ENCODE data around the gene MLN. TPM values are rescaled to one million over a fixed set of nuclear protein-coding genes. Genes with fewer than 3 reads are reported as not detected.
"Not testable (repeated sequence)": the region's sequence is repeated elsewhere in the genome, so short reads cannot be mapped to it uniquely, and the experiment has no call there.

MLN gene
- polyA plus RNA-seq, 4 donors: 1.3 to 2.4 (median 1.5) TPM

DNA sequence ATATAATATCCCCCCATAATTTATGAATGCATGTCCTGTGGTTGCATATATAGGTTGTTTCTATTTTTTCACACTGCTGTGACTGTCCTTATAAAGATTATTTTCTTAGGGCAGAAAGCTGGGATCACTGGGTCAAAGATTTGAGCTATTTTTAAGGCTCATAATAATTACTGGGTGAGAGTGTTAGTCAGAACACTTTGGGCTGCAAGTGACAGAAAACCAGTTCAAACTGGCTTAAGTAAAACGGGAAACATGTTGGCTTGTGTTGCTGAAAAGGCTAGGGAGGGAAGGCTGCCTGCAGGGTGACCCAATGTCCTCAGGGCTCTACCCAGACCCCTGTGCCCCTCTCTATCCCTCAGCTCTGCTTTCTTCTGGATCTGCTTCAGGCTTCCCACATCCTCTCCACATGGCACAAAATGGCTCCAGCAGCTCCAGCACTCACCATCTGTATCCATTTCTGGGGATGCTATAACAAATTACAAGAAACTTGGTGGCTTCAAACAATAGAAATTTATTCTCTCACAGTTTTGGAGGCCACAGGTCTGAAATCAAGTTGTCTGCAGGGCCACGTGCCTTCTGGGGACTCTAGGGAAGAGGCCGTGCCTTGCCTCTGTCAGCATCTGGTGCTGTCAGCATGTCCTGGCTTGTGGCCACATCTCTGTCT, 33.1 kb upstream of the MLN start:
- no peak for DNase-seq (ENCODE audit: low read depth in 4 of 4, low spot score in 2 of 4)

DNA sequence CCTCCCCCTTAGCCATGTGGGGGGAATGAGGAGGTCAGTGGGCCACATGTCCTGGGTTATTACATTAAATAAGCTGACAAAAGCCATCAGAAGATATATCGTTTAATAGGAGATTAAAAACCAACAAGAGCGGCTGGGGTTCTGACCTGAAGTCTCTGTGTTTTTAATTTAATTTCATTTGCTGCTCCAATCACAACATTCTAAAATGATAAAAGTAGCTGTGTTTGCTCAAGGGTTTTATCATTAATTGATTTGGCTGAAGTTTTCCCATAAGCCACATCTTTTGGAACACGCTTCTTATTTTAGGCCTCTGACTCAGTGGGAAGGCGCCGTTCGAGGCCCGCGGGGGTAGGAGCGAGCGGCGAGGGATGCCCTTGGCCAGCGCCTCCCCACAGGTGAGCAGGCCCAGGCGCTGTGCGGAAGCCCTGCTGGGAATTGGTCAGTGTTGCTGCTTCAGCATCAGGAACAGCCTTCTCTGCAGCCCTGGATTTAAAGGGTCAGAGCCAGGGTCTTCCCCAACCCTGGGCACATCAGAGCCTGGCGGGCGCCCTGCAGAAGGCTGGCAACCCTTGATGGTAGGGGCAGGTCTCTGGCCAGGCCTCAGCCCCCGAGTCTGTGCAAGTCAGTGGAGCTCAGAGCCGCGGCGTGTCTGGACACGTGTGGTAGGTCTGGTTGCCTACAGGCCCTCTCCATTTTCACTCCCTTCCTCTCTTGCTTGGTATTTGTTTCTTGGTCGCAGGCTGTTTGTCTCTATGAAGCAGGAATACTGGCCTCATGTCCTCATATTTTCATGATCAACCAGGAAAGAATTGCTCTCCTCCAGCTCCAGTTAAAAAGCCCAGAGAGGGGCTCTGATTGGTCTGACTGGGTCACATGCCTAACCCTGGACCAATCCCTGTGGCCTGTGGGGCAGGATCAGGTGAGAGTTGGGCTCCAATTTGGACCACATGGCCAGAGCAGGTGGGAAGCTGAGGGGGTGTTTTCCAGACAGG, 30.9 kb upstream of the MLN start:
- no peak for DNase-seq (ENCODE audit: low read depth in 4 of 4, low spot score in 2 of 4)

GRCh38 chr6:33833599-33833998, 29.8 kb upstream of the MLN start:
- DNase-seq (ENCODE audit: low read depth in 4 of 4, low spot score in 2 of 4): no peak

GRCh38 chr6:33832831-33833230, 29.0 kb upstream of the MLN start:
- not testable (repeated sequence) for DNase-seq (ENCODE audit: low read depth in 4 of 4, low spot score in 2 of 4)

DNA sequence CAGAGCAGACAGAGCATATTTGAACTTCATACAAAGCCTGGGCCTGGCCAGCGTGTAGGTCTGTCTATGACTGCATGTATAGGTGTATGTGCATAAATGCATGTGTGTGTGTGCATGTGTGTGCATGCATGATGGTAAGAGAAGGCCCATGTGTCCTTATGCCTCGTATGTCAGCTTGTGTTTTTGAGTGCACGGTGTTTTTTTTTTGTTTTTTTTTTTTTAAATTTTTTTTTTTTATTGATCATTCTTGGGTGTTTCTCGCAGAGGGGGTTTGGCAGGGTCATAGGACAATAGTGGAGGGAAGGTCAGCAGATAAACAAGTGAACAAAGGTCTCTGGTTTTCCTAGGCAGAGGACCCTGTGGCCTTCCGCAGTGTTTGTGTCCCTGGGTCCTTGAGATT, 27.9 kb upstream of the MLN start:
- not testable (repeated sequence) for DNase-seq (ENCODE audit: low read depth in 4 of 4, low spot score in 2 of 4)

GRCh38 chr6:33830635-33831240, 26.9 kb upstream of the MLN start:
- no peak for DNase-seq (ENCODE audit: low read depth in 4 of 4, low spot score in 2 of 4)

GRCh38 chr6:33828764-33829731, 25.2 kb upstream of the MLN start:
- DNase-seq (ENCODE audit: low read depth in 4 of 4, low spot score in 2 of 4): no peak

DNA sequence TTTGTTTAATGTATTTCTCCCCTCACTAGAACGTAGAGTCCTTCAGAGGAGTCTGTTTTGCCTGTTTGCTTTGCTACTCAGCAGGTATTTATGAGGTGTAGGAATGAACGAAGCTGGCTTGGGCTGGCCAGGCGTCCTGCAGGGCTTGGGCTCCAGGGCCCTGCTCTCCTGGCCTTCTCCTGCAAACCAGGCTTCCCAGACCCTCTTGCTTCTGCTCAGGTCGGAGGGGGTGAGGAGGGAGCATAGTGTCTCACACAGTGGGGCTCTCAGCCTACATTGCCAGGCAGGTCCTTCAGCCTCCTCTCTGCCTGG, 24.6 kb upstream of the MLN start:
- DNase-seq (ENCODE audit: low read depth in 4 of 4, low spot score in 2 of 4): no peak

DNA sequence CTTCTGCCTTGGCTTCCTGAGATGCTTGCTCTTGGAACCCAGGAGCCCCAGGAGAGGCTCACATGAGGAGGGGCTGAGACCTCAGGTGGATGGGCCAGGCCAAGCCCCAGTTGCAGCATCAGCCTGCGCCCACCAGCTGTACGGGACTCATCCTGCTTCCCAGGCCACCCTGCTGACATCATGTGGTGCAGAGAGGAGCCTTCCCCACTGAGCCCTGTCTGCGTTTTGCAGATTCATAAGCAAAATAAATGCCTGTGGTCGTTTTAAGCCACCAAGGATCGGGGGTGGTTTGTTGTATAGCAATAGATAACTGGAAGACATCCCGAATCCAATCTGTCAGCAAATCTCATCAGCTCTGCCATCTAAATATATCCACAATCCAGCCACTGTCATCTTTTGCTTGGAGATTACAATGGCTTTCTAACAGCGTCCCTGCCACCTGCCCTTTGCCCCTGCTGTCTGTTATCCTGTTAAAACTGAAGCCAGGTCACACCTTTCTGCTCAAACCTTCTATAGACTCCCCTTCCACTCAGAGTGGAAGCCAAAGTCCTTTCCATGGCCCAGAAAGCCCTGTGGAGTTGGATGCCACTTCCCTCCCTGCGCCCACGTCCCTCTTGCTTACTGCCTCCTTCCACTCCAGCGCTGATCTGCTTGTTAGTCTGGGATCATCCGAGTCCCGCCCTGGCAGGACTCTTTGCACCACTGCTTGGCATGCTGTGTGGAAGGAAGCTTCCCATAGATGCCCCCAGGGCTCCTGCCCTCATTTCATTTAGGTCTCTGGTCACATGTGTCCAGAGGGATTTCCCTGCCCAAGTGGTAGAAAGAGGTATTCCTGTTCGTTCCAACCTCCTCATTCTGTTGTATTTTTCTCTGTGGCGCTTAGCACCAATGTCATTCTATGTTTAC, 24.0 kb upstream of the MLN start:
- DNase-seq (ENCODE audit: low read depth in 4 of 4, low spot score in 2 of 4): no peak

DNA sequence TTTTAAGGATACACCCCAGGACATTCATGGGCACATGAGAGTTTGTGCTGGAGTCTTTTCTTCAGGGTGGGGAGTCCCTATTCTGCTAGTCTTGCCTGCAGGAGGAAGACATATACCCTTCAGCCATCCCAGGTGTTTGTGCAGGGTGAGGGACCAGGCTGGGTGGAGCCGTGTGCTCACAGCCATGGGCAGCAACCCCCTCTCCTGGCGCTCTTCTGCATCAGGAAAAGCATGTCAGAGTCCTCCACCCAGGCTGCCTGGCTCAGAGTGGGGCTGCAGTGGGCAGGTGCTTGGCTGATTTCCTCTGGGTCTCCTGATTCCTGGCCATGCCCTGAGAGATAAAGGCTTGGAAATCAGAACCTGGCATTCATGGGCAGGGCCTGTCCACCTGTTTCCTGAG, 22.7 kb upstream of the MLN start:
- DNase-seq (ENCODE audit: low read depth in 4 of 4, low spot score in 2 of 4): no peak

DNA sequence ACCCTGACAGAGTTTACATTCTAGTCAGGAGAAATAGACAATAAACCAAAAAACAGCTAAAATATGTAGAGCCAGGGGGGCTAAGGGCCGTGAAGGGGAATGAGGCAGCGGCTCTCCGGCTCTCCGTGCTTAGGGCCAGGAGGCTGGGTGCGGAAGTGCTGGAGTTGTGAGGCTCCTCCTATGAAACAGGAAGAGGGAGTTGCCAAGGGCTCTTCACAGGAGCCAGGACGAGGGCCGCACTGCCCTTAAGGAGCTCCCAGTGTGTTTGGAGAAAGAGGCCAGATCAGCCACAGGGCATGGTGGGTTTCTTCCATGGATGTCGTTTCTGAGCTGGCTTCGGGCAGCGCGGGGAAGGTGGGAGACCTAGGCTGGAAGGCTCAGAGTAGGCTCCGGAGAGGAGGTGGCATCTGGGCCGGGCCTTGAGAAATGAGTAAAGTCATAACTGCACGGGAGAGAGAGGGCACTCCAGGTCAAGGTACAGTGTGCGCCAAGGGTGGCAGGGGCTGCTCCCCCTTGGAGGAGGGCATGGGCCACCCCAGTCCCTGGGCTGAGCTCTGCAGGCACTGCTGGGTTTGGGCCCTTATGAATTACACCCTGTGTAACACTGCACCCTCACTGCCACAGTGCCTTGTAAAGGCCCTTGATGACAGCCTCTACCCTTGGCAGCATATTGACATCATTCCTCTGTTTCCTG, 20.8 kb upstream of the MLN start:
- no peak for DNase-seq (ENCODE audit: low read depth in 4 of 4, low spot score in 2 of 4)

GRCh38 chr6:33823806-33824205, 20.0 kb upstream of the MLN start:
- no peak for DNase-seq (ENCODE audit: low read depth in 4 of 4, low spot score in 2 of 4)

DNA sequence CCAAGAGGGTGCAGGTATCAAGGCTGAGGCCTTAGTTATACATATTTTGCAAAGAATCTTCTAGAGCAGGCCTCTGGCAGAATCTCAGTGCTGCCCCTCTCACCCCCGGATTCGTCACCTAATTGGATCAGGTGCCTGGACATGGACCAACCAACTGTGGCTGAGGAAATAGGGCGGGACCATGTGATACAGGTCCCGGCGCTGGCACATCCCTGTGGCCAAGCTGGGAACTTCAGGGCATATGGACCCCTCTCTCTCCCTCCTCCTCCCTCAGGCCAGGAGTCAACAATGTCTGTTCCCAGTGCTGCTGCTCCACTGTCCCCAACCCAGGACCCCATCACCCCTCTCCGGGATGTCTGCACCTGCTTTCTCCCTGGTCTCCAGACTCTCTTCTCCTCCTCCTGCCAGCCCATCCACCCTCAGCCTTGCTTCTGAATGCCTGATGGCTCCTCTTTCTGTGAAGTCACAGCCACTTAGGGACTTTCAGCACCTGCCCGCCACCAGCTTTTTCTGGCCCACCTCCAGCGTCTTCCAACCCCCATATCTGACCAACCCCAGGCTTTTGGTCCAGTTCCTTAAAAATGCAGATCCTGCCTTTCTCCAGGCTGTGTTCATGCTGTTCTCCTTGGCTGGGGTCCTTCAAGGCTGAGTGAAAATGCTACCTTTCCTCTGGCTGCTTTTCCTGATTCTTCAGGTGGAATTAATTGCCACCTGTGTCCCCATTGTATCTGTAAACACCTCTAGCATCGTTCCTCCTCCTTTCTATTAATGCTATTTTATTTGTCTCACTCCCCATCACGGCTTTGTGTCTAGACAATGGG, 19.0 kb upstream of the MLN start:
- no peak for DNase-seq (ENCODE audit: low read depth in 4 of 4, low spot score in 2 of 4)

GRCh38 chr6:33820784-33821520, 17.1 kb upstream of the MLN start:
- no peak for DNase-seq (ENCODE audit: low read depth in 4 of 4, low spot score in 2 of 4)

GRCh38 chr6:33820243-33820642, 16.4 kb upstream of the MLN start:
- no peak for DNase-seq (ENCODE audit: low read depth in 4 of 4, low spot score in 2 of 4)

- DNase-seq (ENCODE audit: low read depth in 4 of 4, low spot score in 2 of 4): no peak
Observed at GRCh38 chr6:33819021-33819420, 15.2 kb upstream of the MLN start.

DNA sequence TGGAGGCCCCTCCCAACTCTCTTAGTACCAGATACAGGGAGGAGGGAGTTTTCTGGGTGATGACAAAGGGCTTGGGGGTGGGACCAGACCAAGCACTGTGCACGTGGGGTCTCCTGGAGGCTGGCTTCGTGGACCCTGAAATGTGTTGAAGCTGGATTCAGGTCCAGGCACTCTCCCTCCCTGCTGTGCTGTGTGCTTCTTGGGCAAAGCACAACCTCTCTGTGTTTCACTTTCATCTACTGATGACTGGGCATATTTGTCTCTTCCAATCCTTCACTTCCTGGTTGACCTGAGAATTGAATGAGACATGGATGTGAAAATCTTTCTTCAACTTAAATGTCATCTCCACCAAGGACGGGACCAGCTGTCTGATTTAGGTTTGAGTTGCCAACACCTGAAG, 14.5 kb upstream of the MLN start:
- no peak for DNase-seq (ENCODE audit: low read depth in 4 of 4, low spot score in 2 of 4)

Data from left renal cortex interstitium (tissue), 4 donors.